ENCODE results near the gene RAB4B.
"Not testable (repeated sequence)": the region's sequence is repeated elsewhere in the genome, so short reads cannot be mapped to it uniquely, and the experiment has no call there.

RAB4B gene

DNA sequence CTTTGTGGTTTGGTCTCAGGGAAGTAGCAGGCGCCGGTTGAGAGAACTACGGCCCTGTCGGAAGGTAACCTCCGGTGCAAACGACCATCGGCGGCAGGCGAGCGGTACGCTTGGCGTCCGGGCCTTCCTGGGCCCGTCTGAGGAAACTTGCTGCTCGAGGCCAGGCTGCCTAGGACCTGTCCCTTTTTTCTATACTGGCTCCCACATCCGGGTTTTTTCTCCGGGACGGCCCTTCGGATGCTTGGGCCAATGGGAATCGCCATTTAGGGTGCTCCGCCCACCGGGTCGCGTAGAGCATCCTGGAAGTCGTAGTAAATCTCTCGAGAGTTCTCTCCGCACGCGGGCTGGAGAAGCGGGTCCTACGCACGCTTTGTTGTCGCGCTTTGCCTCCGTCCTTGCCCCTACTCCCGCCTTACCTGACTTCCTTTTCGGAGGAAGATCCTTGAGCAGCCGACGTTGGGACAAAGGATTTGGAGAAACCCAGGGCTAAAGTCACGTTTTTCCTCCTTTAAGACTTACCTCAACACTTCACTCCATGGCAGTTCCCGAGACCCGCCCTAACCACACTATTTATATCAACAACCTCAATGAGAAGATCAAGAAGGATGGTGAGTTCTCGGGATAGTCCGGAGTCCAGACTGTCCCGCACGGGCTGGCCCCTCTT, 27.0 kb upstream of the RAB4B start, which contains the start of gene SNRPA:
Gene SNRPA (plus strand): TSS at position 330 of the 664 bp plus-strand sequence. CDS start 206 bp downstream, at position 536.
- DNase-seq (ENCODE audit: low read depth in 2 of 2), result peak; percentile 91 to 94

DNA sequence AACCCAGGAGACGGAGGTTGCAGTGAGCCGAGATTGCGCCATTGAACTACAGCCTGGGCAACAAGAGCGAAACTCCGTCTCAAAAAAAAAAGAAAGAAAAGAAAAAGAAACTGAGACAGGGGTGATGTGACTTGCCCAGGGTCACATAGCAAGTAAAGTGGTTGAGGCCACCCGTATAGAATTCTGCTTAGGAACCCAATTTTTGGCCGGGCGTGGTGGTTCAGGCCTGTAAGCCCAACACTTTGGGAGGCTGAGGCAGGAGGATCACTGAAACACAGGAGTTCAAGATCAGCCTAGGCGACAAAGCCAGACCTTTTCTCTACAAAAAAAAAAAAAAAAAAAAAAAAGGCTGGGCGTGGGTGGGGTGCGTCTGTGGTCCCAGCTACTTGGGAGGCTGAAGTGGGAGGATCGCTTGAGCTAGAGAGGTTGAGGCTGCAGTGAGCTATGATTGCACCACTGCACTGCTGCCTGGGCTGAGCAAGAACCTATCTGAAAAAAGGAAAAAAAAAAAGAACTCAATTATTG, 25.7 kb upstream of the RAB4B start:
- DNase-seq (ENCODE audit: low read depth in 2 of 2), result no peak

DNA sequence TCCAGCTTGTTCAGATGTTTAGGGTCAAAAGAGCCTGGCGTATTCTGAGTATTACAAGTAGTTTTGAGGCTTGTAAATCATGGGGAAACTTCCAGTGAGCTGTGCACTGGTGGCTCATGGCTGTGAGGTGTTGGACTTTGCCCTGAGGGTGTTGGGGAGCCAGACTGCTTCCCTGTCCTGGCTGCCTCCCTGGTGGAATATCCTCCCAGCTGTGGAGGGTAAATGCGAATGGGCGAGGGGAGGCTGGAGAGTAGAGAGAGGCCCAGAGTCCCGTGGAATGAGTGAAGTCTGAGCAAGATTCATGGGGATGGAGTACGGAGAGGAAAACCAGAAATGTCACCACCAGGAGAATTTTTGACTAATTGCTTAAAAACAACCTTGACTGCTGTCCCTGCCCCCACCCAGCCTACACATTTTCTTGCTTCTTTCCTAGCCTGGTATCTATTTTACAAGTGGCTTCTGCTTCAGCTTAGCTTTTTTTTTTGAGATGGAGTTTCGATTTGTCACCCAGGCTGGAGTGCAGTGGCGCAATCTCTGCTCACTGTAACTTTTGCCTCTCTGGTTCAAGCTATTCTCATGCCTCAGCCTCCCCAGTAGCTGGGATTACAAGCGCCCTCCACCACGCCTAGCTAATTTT, 23.3 kb upstream of the RAB4B start:
- peak; percentile 58 to 61 for DNase-seq (ENCODE audit: low read depth in 2 of 2)

DNA sequence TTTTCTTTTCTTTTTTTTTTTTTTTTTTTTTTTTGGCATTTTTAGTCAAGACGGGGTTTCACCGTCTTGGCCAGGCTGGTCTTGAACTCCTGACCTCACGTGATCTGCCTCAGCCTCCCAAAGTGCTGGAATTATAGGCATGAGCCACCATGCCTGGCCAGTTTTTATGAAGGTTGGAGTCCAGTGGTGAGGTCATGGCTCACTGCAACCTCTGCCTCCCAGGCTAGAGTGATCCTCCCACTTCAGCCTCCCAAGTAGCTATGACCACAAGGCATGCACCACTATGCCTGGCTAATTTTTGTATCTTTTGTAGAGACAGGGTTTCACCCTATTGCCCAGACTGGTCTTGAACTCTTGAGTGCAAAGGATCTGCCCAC, 22.8 kb upstream of the RAB4B start:
- no peak for DNase-seq (ENCODE audit: low read depth in 2 of 2)

DNA sequence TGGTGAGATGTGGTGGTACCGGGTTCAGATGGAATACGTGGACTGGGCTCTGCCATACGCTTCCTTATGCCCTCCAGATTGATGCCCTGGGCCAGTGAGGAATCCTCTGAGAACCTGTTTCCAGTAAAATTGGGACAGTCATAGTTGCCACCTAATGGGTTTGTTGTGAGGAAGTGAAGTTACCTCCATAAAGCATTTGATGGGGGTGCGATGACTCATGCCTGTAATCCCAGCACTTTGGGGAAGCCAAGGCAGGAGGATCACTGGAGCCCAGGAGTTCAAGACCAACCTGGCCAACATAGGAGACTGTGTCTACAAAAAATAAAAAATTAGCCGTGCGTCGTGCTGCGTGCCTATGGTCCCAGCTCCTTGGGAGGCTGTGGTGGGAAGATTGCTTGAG, 22.3 kb upstream of the RAB4B start:
- no peak for DNase-seq (ENCODE audit: low read depth in 2 of 2)

DNA sequence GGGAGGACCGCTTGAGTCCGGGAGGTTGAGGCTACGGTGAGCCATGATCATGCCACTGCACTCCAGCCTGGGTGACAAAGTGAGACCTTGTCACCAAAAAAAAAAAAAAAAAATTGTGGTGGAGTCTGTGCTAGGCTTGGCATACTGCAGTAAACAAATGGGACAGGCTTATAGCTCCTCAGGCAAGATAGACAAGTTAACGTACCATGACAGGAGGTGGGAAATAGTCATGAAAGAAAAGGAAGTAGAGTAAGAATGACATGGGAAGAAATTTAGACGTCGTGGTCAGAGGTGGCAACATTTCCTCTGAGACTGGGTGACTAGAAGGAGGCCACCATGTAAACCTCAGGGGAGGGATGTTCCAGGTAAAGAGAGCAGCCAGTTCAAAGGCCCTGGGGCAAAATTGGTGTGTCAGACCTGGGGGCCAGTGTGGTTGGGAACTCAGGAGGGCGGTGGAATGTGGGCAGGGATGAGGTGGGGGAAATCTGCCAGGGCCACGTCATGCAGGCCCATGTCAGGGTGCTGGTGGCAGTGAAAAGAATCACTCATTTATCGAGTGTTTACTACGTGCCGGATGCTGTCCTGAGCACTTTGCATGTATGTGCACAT, 21.4 kb upstream of the RAB4B start:
- DNase-seq (ENCODE audit: low read depth in 2 of 2), result peak; percentile 45 to 66

DNA sequence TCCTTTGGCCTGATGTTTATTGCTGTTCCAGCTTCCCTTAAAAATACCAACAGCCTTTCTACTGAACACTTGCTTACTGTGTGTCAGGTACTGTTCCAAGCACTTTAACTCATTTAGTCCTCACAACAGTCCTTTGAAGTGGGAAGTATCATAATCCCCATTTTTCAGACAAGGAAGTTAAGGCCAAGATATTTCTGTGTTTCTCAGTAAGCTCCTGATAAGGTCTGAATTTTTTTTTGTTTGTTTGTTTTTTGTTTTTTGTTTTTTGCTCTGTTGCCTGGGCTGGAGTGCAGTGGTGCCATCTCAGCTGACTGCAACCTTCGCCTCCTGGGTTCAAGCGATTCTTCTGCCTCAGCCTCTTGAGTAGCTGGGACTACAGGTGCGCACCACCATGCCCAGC, 19.6 kb upstream of the RAB4B start:
- no peak for DNase-seq (ENCODE audit: low read depth in 2 of 2)

DNA sequence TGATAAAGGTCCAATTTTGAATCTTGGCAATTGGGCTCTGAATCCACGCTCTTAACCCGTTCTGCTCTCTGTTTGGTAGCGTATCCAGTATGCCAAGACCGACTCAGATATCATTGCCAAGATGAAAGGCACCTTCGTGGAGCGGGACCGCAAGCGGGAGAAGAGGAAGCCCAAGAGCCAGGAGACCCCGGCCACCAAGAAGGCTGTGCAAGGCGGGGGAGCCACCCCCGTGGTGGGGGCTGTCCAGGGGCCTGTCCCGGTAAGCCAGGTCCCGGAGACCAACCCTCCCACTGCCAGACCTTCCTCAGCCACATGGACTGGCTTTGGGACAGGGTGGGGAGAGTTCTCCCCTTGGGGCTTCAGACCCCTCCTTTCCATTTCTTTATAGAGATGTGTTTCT, 18.7 kb upstream of the RAB4B start:
- no peak for DNase-seq (ENCODE audit: low read depth in 2 of 2)

DNA sequence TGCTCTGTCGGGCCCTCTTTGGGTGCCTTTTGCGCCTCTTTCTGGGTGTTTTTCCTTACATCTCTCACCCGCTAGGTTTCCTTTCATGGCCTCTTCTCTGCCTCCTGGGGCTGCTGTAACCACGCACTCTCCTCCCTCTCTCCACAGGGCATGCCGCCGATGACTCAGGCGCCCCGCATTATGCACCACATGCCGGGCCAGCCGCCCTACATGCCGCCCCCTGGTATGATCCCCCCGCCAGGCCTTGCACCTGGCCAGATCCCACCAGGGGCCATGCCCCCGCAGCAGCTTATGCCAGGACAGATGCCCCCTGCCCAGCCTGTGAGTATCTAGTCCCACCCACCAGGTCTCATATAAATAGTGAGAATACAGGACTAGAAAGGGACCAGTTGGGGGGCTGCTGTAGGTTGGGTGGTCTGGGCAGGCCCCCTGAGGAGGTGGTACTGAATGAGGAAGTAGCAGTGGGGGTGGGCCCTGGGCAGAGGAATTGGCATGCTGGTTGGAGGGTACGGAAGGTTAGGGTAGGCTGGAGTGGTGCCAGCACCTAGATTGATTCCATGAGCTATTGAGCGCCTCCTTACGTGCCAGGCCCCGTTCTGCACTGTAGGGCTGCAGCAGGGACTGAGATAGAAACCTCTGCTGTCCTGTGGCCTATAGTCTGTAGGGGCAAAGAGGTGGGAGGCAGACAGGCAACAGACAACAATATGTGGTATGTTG, 15.1 kb upstream of the RAB4B start:
- no peak for DNase-seq (ENCODE audit: low read depth in 2 of 2)

DNA sequence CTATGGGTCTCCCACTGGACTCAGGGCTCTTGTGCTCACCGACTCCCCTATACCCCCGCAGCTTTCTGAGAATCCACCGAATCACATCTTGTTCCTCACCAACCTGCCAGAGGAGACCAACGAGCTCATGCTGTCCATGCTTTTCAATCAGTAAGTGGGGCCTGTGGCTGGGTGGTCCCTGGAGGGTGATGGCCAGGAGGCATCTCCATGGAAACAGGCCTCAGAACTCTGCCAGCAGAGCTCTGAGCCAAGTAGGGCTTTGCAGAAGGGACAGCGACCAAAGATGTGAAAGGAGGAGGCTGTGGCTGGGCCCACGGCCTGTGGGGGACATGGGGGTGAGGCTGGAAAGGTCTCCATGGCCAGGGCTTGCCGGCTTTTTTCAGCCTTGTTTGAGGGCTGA, 14.5 kb upstream of the RAB4B start:
- DNase-seq (ENCODE audit: low read depth in 2 of 2), result no peak

DNA sequence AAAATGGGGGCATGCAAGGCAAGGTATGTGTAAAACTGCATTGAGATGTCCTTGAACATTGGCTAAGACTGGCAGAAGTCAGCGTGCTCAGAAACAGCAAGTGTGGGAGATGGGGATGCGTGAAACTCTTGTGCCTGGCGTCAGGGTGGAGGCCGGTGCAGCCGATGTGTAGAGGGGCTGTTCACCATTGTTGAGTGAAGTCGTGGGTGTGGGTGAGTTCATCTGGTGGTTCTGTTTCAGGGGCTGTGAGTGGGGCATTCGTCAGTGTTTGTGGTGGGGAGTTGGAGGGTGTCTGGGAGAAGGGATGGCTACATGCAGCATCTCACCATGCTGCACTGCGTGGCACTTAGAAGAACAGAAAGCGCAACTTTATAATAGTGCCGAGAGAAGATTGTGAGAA, 14.1 kb upstream of the RAB4B start:
- peak; percentile 39 to 62 for DNase-seq (ENCODE audit: low read depth in 2 of 2)

DNA sequence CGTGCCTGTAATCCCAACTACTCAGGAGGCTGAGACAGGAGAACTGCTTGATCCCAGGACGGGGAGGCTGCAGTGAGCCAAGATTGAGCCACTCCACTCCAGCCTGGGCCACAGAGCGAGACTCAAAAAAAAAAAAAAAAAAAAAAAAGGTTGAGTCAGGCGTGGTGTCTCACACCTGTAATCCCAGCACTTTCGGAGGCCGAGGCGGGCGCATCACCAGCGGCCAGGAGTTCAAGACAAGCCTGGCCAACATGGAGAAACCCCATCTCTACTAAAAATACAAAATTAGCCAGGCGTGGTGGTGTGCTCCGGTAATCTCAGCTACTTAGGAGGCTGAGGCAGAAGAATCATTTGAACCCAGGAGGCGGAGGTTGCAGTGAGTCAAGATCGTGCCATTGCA, 11.7 kb upstream of the RAB4B start:
- not testable (repeated sequence) for DNase-seq (ENCODE audit: low read depth in 2 of 2)

DNA sequence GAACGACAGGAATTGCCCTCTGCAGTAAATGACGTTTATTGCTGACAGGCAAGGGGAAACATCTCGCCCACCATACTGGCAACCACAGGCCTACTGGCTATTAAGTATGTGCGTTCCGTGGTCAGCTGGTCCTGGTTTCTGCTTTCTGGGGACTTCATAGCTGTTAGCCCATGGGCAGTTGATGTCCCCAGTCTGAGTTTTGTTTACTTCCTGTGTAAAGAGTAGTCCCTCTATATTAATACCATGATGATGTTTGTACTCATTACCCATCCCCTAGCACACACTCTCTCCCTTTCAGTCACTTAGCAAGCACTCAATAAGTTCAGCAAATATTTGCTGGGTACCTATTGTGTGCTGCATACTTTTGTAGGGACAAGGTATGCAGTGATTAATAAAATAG, 9.2 kb upstream of the RAB4B start:
- DNase-seq (ENCODE audit: low read depth in 2 of 2), result no peak

DNA sequence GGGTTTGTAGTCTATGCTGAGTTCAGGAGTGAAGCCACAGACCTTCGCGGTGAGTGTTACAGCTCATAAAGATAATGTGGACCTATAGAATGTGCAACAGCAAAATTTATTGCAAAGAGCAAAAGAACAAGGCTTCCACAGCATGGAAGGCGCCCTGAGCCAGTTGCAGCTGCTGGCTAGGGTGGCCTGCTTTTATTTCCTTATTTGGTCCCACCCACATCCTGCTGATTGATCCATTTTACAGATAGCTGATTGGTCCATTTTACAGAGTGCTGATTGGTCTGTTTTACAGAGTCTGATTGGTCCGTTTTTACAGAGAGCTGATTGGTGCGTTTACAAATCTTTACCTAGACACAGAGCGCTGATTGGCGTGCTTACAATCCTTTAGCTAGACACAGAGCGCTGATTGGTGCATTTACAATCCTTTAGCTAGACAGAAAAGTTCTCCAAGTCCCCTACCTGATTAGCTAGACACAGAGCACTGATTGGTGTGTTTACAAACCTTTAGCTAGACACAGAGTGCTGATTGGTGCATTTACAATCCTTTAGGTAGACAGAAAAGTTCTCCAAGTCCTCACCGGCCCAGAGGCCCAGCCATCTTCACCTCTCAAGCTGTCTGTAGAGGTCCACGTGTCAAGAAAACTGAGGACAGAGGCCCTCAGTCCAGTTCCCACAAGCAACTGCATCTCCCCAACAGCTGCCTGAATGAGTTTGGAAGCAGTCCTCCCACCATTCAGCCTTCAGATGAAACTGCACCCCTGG, 6.8 kb upstream of the RAB4B start:
- not testable (repeated sequence) for DNase-seq (ENCODE audit: low read depth in 2 of 2)

DNA sequence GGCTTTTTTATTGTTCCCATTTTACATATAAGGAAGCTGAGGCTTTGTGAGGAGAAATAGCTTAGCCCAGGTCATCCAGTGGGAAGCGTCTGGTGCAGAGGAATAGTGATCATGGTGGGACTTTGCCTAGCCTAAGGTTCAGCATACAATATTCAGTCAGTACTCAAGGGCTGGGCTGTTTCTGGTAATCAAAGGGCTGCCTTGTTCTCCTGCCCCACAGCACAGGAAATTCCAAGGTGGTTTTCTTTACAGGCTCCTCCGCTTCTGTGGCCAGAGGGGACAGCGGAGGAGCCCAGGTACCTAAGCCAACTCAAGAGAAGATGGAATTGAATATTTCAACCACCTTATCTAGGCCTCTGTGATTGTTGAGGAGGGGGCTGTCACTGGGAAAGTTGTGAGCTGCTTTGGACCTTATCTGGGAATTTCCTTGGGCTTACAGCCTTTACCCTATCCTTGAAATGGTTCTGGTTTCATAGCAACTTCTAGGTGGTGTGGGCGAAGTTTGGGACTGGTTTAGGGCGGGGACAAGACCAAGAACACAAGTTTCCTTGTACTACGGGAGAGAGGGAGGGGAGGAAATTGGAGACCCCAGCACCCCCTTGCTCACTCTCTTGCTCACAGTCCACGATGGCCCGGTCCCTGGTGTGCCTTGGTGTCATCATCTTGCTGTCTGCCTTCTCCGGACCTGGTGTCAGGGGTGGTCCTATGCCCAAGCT, 3.0 kb upstream of the RAB4B start, which contains the start of gene MIA:
Gene MIA (plus strand): TSS at position 606 of the 716 bp plus-strand sequence. CDS start 22 bp downstream, at position 628.
- no peak for DNase-seq (ENCODE audit: low read depth in 2 of 2)

DNA sequence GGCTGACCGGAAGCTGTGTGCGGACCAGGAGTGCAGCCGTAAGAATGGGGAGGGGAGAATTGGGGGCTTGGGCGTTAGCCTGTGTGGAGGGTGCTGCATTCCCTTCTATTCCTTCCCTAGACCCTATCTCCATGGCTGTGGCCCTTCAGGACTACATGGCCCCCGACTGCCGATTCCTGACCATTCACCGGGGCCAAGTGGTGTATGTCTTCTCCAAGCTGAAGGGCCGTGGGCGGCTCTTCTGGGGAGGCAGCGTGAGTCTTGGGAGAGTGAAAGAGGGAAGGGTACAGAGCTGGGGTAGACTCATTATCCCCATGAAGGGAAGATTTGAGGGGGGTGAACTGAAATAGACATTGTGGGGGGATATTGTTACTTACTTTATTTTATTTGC, 2.4 kb upstream of the RAB4B start:
- no peak for DNase-seq (ENCODE audit: low read depth in 2 of 2)

DNA sequence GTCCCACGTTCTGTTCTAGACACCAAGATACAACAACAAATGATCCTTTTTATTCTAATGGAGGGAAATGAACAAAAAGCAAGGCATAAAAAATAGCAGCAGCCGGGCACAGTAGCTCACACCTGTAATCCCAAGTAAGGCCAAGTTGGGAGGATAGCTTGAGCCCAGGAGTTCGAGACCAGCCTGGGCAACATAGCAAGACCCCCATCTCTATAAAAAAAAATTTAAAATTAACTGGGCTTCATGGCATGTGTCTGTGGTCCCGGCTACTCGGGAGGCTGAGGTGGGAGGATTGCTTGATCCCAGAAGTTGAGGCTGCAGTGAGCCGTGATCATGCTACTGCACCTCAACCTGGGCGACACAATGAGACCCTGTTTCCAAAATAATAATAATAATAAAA, 1.7 kb upstream of the RAB4B start:
- DNase-seq (ENCODE audit: low read depth in 2 of 2), result no peak

DNA sequence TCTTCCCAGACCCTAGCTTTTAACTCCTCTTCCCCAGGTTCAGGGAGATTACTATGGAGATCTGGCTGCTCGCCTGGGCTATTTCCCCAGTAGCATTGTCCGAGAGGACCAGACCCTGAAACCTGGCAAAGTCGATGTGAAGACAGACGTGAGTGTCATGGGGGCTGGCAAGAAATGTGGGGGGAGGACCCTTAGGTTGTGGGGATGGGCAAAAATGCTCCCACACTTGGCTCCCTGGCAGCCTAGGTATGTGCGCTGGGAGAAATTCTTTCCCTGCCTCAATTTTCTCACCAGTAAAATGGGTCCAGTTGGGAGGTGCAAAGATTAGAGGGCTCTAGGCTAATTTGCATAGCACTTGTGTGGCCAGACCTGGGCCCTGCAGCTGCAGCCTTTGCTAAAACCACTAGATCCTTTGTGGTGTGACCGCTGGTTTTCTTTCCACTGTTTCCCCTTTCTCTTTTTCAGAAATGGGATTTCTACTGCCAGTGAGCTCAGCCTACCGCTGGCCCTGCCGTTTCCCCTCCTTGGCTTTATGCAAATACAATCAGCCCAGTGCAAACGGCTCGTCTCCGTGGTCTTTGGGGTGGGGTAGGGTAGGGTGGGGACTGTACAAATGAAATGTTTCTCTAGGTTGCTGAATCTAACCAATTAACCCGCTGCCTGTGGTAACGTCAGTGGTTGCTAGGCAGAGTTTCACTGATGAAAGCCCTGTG, 959 bp upstream of the RAB4B start:
- peak; percentile 83 to 88 for DNase-seq (ENCODE audit: low read depth in 2 of 2)

DNA sequence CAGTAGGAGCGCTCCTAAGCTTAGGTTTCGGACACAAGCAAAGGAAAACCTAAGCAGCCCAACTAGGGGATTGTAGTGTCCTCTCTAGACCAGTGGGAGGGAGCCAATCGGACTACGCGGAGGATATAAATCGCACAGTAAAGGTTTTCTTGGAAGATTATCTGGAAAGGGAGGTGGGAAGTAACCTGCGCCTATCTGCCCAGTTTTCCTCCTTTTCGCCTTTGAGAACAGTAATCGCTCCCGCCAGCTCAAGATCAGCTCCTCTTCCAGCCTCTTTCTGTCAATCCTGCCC, 456 bp upstream of the RAB4B start:
- no peak for DNase-seq (ENCODE audit: low read depth in 2 of 2)

DNA sequence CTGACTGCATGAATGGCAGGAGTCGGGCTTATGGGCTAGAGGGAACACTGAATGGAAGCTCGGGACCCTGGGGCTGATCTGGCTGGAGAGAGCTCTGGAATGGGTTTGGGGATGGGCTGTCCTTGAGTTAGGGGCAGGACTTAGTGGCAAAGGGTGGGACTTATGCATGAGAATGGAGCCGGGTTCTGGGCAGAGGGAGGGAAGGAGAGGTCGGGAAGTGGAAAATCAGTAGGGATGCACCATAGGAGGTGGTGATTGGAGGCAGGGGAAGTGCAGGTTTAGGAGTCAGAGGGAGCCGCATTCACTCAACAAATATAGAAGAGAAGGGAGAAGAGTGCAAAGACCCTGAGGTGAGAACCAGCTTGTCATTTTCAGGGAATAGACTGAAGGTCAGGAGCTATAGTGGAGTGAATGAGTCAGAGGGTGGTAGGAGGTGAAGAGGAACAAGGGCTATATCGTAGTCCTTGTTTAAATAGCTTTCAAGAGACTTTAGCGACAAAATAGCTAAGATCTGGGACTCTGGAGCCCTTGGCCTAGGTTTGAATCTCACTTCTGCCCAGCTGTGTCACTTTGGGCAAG, 748 bp downstream of the RAB4B start:
- no peak for DNase-seq (ENCODE audit: low read depth in 2 of 2)

Data from stimulated activated CD8-positive, alpha-beta memory T cell treated with anti-CD3 and anti-CD28 coated beads, Interleukin-15, amount 100 ng/mL, for 48 hours (primary cell).